ENCODE measurements around the gene CPS1.

The CPS1 gene

DNA sequence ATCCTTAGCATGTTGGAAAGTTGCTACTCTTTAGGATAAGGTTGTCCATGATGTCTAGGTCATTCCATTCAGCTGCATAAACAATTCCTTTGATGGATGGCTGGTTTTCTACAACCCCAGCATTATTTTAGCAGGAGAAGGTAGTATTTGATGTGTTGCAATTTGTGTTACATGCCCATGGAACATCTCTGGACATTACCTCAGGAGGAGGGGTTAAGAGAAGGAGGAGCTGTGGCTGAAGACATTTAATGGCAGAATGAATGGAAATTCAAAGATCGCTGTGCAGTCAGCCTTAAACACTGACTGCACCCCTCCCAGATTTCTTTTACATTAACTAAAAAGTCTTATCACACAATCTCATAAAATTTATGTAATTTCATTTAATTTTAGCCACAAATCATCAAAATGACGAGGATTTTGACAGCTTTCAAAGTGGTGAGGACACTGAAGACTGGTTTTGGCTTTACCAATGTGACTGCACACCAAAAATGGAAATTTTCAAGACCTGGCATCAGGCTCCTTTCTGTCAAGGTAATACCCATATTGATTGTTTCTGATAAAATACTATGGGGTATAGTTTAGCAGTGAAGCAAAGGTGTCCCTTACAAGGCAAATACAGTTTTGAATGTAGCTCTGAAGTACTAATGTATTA, at the start of gene CPS1:
TSS of gene CPS1 (plus strand) at position 271 of the 652 bp plus-strand sequence. CDS start at position 406, 135 bp downstream.
- DNase-seq (ENCODE audit: low read depth), result no peak

DNA sequence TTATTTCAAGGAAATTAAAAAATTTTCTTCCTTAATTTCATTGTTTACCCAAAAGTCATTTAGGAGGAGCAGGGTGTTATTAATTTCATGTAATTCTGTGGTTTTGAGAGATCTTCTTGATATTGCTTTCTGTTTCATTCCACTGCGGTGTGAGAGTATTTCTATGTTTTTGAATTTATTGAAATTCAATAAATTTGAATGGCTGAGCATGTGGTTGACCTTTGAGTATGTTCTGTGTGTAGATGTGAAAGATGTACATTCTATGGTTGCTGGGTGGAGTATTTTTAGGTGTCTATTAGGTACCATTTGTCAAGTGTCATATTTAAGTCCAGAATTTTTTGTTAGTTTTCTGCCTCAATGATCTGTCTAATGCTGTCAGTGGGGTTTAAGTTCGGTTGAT, 40.5 kb upstream of the CPS1 start:
- no peak for DNase-seq (ENCODE audit: low read depth)

DNA sequence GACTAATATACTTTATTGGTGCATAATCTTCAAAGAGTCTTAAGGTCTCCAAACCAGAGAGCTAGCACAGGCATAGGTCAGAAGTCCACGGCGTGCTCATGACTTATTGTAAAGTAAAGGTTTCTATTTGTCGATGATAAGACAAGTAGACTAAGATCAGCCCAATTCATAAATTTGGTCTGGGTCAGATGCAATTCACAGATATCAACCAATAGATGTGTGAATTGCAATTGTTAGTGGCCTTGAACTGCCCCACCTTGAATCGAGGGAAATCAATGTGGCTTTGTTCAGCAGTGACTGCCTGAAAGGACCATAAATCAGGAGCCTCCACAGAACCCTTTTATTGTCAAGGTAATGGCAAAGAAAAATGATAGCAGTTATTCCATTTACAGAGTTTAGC, 39.1 kb upstream of the CPS1 start:
- no peak for DNase-seq (ENCODE audit: low read depth)

DNA sequence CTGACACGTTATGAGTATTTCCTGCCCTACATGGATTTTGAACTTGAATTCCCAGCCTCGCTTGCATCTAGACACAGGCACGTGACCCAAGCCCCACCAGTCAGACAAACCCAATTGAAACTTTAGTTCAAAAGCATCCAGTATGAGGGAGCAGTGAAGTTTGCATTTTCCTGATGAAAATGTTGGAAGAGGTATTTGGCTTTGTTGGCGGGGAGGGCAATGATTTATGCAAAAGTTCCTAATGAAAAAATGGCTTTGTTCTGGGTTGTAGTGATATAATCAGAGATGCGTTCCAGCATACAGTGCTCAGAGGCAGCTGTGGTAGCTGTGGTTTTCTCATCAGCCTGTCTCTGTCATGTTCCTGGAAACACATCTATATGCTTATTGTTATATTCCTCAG, 36.8 kb upstream of the CPS1 start:
- no peak for DNase-seq (ENCODE audit: low read depth)

DNA sequence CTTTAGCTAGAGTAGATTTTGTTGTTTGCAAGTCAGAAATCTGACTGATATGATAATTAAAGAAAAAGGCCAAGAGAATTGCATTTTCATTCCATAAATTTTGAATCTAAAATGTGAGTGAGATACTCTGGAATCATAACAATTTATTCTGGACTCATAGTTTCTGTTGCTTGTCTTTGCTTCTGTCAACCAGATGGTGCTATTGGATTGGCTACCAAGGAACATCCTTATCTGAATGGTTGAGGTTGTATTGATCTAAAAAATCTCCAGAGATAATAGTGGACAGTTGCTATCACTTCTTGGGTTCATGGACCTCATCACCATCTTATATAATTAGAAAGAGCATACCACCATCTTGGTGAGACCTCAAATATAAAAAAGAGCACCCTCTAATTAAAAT, 34.0 kb upstream of the CPS1 start:
- no peak for DNase-seq (ENCODE audit: low read depth)

DNA sequence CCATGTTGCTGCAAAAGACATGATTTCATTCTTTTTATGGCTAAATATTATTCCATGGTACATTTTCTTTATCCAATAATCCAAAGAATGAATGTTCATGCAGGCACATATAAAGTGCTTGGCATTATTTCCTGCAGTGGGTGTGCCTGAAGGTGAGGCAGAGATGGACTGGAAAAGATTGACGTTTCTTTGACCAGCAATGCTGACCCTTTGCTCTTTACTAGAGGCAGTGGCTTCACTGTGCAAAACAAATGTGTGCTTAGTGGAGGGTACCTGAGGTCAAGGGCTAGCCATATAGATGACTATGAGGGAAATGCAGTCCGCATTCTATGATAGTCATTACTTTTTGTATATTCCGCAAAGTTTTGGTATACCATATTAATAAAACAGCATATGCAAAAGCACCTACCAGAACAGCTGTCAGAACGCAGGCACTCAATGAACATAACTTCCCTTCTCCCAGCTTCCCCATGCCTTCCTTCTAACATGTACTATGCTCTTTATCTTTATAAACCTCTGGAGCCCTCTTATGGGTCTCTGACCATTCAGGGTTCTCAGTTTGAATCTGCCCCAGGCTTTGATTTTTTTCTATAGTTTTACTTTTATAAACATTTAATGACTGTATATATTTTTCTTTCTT, 32.6 kb upstream of the CPS1 start:
- DNase-seq (ENCODE audit: low read depth), result no peak

DNA sequence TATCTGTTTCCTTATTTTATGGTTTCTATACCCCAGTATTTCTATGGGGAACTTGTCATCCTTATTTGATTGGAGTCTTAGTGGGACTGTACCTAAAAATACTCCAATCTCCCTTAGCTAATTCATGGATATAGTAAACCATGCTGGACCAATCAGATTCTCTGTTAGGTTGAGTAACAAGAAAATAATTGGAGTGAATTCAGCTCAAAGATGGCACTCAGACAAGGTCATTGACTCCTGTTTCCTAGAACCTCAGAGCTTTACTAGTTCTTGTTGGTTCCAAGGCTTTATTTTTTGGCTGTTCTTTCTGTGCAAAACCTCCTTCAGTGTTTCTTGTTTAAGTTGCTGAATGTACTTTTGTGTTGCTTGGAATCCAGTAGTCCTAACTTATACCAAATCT, 31.9 kb upstream of the CPS1 start:
- DNase-seq (ENCODE audit: low read depth), result no peak

DNA sequence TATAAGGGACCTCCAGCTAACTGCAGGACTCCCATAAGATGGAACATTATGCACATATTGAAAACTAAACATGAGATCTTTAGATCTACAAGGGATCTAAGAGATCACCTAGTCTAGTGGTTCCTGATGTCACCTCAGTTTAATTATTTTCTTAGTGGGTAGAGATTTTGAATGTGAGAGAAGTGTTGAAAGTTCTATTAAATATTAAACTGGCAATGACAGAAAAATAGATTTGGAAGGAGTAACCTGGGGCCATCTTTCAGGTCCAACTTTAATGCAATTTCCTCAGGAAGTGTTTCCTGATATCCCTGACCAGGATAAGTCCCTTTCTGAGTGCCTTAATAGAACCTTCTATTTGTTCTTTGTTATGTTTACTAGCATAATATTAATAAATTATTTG, 29.1 kb upstream of the CPS1 start:
- no peak for DNase-seq (ENCODE audit: low read depth)

DNA sequence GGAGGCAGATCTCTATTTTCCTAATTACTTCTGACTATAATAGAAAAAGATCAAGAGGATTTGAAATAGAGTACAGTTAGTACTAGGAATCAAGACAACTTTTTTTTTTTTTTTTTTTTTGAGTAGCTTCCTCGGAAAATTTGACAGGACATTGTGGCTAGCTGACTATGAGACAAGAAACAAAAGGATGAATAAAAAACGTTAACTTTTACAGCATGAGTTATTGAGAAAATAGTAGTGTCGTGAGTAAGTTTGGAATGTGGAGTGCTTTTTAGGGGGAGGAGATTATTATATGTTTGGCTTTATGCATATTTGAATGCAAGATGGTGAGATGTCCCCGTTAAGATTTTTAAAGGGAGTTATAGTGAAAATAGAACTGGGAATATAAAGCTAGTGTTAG, 27.7 kb upstream of the CPS1 start:
- peak; percentile 14 for DNase-seq (ENCODE audit: low read depth)

DNA sequence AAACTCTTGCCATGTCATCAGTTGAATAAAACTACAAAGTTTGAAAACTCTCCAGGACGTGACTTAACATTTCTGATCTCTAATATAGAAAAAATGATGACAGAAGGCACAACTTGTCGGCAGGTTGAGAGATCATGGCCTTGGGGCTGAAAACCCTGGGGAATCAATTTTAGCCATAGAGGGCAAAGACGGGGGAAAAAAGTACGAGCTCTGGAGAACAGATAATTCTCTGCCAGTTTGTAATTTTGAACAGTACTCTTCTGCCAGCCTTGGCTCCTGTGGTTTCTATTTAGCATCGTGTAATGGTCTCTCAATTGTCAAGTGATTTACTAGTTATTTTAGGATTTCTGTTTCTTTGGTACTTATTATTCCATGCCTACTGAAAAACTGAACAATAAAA, 25.3 kb upstream of the CPS1 start:
- no peak for DNase-seq (ENCODE audit: low read depth)

DNA sequence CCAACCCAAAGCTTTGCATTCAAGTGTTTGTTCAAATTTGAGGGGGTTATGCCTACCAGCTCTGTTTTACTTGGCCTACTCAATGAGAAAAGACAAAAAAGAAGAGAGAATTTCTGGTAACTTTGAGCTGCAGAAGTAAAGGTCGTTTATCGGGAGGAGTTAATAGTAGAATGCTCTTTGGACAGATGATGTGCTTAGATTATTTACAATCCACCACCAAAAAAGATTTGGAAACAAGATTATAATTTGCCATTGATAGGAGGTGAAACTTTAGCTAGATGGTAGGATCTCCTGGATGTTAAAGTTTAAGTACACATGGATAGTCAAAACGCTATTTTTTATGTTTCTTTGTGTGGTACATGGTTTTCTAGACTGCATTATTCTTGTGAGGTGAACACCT, 24.9 kb upstream of the CPS1 start:
- DNase-seq (ENCODE audit: low read depth), result no peak

DNA sequence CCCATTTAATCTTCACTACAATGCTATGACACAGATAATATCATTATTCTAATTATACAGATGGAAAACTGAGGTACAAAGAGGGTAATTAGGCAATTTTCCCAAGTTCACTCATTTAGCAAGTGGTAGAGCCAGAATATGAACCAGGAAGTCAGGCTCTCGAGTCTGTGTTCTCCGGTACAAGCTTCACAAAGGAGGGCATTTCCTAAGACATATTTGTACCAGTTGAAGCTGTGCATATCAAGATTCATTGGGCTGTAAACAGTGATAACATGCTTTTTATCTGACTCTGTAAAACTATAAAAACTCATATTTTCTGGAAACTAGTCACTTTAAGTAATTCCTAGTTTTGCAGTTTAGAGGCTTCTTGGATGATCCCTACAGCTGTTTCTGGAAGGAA, 23.0 kb upstream of the CPS1 start:
- DNase-seq (ENCODE audit: low read depth), result no peak

DNA sequence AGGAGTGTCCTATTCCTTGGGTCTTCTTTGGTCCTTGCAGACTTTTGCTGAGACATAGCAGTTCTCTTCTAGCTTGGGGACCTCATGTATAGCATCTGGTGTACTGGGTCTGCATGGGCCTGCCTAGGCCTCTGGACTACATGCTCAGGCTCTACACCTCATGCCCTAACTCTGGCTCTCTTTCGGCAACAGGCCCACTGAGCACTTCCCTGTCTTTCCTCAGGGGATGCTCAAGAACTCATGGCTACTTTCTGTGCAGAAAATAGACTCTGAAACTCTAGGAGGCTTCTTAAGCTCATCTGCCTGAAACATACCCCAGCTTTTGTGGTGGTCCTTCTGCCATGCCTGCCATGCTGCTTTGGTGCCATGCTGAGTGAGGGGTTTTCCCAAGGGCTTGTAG, 21.5 kb upstream of the CPS1 start:
- DNase-seq (ENCODE audit: low read depth), result no peak

DNA sequence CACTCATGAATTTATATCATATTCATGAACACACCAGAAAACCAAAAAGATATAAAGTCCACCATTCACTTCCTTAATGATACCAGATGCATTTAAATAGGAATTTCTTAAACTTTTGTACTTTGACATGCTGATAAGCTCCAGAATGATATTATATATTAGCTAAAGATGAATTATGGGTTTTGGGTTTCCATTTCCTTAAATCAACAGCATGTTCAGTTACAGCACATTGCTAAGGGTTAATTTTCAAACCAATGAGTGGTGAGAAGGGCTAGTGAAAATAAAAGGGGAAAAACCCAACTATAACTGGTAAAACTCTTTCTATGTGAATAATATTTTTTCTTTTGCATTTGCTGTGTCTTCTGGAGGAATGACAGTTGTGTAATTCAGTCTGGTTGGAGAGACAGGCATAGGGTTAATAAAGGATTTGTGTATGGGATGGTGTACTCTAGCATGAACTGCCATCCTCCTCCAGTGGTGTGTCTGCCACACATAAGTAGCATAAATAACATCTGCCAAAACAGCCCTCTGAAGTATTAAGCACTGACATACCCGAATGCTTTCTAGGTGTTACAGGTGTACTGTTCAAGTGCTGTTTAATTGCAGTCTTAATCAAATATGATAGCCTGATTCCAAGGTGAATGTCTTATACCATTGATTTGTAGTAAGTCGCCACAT, 19.3 kb upstream of the CPS1 start:
- DNase-seq (ENCODE audit: low read depth), result no peak

DNA sequence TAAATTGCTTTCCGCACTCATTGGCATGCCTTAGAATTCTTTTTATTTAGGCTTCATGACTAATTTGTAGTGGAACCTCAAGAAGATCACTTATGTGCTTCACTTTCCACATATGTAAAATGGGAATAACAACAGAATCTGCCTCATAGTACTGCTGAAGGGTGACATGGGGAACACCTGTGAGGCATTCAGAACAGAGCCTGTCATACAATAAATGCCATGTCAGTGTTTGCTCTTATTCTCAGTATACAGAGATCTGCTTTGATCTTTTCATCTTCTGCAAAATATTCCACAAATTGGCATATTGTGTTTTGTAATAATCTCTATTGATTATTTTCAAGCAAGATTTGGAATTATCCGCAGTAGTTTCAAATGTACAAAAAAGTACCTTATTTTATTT, 17.4 kb upstream of the CPS1 start:
- DNase-seq (ENCODE audit: low read depth), result no peak

DNA sequence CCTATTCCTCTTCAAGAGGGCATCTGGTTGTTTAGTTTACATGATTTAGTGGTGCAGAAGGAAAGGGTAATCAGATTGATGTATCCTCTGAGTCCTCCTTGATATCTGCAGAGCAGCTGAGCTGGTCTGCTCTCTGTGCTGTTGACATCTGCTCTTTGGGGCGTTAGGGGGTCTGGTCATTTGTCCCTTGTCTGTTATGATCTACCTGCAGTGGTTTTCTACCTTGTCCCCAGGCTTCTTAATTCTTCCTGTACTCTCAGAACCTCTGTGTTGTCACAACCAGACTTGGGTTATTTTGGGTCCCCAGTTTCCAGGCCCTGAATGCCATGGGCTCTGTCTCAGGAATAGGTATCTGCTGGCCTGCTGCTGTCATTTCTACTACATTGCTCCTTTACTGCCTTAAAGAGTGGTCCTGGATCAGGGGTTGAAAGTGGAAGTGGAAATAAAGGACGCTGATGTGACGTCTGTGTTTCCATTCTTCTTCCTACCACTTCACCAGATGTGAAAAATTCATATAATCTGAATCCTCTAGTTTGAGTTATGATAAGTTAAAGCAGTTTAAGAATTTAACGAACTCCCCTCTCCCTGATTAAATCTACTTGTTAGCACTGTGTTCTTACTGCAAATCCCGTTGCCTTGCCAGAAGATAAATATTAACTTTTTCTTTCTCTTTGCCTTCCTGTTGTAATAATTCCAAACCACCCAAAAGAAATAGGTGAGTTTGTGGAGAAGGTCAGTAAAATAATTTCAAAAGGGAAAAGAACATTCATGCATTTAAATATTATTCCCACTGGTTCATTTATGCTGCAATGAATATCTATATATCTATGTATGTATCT, 16.6 kb upstream of the CPS1 start:
- no peak for DNase-seq (ENCODE audit: low read depth)

DNA sequence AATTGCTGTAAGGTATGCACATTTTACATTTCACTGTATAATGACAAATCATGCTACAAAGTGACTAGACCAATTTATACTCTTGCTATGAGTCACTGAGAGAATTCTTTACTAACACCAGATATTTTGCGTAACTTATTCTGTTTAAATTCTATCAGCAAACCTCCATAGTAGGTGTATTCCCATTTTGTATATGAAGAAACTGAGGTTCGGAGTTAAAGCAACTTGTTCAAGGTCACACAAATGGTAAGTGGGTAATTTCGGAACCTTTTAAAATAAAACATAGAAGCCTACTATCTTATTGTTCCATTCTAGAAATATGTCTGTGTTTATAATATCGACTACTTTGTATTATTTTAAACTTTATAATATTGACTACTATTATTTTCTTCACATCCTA, 15.9 kb upstream of the CPS1 start:
- DNase-seq (ENCODE audit: low read depth), result peak; percentile 34

DNA sequence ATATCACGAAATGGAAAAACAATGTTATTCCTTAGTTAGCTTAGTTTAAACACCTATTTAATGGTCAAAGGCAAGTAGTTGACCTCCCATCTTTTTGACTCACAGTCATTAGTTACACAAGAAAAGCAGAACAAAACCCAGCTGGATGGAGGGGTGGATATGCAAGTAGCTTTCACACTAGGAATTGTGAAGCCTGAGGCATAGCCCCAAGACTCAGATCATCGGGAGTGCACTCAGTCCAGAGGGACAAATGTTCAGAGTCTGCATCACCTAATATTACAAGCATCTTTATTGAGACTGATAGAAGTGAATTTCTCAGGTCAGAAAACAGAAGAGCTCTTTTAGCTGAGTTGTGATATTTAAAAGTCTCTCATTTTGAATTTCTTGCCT, 15.5 kb upstream of the CPS1 start:
- DNase-seq (ENCODE audit: low read depth), result no peak

DNA sequence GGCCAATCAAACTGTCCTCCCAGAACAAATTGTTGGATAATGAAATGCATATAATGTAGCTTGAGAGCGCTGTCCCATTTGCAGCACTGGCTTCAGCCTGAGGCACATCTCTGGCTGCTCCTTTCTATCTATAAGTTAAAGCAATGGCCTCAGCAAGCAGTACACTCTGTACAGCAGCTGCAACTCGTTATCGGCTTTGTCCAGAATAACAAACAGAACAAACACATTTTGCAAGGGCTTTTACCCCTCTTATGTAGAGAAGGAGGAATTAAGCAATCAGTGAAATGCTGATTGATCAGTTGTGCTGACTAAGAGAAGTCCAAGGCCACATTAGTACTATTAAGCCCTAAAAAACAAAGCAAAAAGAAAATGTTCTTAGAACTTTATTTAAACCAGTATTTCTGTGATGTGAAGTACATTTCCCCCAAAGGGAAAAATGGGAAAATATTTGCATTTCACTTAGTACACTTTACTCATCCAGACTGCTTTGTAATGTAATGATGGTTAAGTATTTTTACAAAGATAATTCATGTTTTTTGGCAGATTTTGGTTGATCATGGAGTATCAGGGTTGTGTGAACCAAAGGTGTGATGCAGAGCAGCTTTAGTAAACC, 15.0 kb upstream of the CPS1 start:
- DNase-seq (ENCODE audit: low read depth), result no peak

DNA sequence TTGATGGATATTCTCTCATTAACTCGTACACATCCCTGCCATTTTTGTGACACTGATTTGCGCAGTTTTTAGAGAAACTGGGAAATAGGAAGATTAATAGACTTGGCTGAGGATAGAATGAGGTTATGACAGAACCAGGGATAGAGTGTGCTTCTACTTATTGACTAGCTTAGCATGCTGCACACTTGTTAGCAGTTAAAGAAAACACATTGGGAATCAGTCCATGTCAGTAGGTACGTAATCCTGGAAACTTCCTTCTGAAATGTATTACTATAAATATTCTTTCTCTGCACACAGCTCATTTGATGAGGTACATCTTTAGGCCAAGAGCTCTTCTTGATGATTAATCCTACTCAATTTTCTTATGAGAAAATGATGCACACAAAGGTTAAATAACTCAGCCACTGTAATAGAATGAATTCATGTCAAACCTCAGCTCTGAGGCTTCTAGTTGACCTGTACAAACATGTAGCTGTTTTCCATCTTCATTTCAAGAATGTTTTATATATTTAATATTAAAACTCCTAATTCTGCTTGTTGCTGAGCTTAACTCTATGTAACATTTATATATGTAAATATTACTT, 12.3 kb upstream of the CPS1 start:
- no peak for DNase-seq (ENCODE audit: low read depth)

DNA sequence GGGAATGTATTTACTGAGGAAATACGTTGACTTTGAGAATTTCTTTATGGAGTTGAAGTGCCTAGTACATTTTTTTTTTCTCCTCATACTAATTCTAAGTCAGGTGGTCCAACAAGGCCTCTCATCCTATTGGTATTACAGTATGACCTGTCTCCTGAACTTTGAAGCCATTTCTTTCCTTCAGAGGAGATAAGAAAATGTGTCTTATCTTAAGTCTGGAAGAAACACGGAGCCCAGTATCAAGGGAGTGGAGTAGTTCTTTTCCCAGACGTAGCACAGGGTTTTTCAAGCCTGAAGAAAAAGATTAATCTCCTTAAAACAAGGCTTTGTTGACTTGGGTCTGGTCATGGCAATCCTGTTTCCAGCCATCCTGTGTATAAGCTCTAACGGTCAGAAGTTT, 11.6 kb upstream of the CPS1 start:
- no peak for DNase-seq (ENCODE audit: low read depth)
